Nephron progenitor cell (in vitro differentiated cells): ENCODE data around the gene SNTG2.
"Not testable (repeated sequence)": the region's sequence is repeated elsewhere in the genome, so short reads cannot be mapped to it uniquely, and the experiment has no call there.

Experiments used
- DNase-seq: peaks from one replicate; pipeline ENCODE4 v3.0.0; 2021
- H3K27ac Mint-ChIP-seq: 2 replicates; pipeline ENCODE4 v1.8.0; 2021; ENCODE audit warnings: mild to moderate bottlenecking, moderate library complexity, mixed read lengths
- H3K27me3 Mint-ChIP-seq: 2 replicates; pipeline ENCODE4 v1.8.0; 2021; ENCODE audit warnings: mild to moderate bottlenecking, low read depth, mixed read lengths; ENCODE audit not compliant: poor library complexity
- H3K36me3 Mint-ChIP-seq: 2 replicates; pipeline ENCODE4 v1.8.0; 2021; ENCODE audit warnings: low read depth, mixed read lengths
- H3K4me1 Mint-ChIP-seq: 2 replicates; pipeline ENCODE4 v1.8.0; 2021; ENCODE audit warnings: mixed read lengths
- H3K4me3 Mint-ChIP-seq: 2 replicates; pipeline ENCODE4 v1.8.0; 2021; ENCODE audit warnings: mild to moderate bottlenecking, moderate library complexity, mixed read lengths
- H3K9me3 Mint-ChIP-seq: 2 replicates; pipeline ENCODE4 v1.8.0; 2021; ENCODE audit warnings: mild to moderate bottlenecking, moderate library complexity, mixed read lengths
- TF ChIP-seq, protein P1 (sequence below): fragments of 200-600 bp; sonication (generic); IDR thresholded peaks from 2 replicates; pipeline ENCODE4 v1.5.0; 2021; ENCODE audit warnings: antibody characterized with exemption

Gene SNTG2

DNA sequence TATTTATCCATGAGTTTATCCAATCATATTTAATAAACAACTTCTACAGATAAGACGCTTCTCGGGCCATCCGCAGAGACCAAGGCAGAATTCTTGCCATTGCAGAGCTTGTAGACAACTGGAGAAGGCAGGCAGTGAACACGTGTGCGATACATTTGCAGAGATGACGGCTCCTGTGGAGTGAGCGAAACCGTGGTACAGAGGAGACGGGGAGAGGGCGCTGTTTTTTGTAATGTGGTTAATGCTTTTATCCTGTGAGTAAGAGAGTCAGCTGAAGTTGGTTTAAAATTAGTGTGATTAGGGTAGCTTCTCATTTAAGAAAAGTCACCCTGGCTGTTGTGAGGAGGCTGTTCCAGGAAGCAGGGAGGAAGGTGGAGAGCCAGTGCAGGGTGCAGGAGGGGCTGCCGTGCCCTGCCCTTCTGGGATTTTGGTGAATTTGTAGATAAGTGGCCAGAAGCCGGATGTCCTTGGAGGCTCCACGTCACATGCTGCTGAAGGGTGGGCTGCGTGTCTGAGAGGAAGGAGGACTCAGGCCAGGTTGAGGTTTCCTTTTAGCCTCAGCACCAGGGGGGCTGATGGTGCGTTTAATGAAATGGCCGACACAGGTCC lies 151.4 kb downstream of the SNTG2 start:
- H3K9me3 Mint-ChIP-seq = no peaks in the 10 kb centered on the region
- DNase-seq = no peak
- peak overlapping the region; percentile 69 for H3K27ac Mint-ChIP-seq
- H3K27me3 Mint-ChIP-seq = peaks cover 3% of the 10 kb centered on the region
- peaks cover 45% of the 10 kb centered on the region for H3K4me1 Mint-ChIP-seq
- H3K4me3 Mint-ChIP-seq = no peak overlapping the region
- H3K36me3 Mint-ChIP-seq = no peaks in the 10 kb centered on the region
- TF ChIP-seq, protein P1, sequence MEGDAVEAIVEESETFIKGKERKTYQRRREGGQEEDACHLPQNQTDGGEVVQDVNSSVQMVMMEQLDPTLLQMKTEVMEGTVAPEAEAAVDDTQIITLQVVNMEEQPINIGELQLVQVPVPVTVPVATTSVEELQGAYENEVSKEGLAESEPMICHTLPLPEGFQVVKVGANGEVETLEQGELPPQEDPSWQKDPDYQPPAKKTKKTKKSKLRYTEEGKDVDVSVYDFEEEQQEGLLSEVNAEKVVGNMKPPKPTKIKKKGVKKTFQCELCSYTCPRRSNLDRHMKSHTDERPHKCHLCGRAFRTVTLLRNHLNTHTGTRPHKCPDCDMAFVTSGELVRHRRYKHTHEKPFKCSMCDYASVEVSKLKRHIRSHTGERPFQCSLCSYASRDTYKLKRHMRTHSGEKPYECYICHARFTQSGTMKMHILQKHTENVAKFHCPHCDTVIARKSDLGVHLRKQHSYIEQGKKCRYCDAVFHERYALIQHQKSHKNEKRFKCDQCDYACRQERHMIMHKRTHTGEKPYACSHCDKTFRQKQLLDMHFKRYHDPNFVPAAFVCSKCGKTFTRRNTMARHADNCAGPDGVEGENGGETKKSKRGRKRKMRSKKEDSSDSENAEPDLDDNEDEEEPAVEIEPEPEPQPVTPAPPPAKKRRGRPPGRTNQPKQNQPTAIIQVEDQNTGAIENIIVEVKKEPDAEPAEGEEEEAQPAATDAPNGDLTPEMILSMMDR = no peak

DNA sequence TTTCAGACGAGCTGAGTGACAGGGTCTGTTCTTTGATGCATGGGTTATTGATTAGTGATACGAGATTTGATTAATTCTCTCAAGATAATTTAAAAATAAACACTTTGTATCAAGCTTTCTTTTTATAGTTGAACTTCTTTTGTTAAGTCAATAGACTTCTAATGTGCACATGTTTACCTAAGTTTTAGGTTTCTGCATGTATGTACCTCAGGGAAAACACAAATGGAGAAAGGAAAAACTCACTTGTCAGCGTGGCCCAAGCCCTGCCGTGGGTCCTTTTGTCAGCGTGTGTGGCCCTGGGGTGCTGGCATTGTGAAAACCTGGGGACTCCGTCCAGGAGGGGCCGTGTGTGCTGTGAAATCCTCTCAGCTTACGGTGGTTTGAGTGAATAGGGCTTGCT lies 153.7 kb downstream of the SNTG2 start:
- Mint-ChIP-seq H3K4me1 (peaks cover 24% of the 10 kb centered on the region), H3K4me3 (no peak overlapping the region), H3K27me3 (no peaks in the 10 kb centered on the region), H3K9me3 (no peaks in the 10 kb centered on the region), H3K36me3 (no peaks in the 10 kb centered on the region), H3K27ac (no peak overlapping the region)
- TF ChIP-seq, protein P1 = no peak
- no peak for DNase-seq

DNA sequence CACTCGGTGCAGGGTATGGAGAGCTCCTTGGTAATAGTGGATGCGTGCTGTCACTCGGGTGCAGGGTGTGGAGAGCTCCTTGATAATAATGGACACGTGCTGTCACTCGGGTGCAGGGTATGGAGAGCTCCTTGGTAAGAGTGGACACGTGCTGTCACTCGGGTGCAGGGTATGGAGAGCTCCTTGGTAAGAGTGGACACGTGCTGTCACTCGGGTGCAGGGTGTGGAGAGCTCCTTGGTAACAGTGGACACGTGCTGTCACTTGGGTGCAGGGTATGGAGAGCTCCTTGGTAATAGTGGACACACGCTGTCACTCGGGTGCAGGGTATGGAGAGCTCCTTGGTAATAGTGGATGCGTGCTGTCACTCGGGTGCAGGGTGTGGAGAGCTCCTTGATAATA lies 155.7 kb downstream of the SNTG2 start:
- not testable (repeated sequence) for H3K36me3 Mint-ChIP-seq, H3K27ac Mint-ChIP-seq, H3K9me3 Mint-ChIP-seq, H3K4me3 Mint-ChIP-seq, H3K27me3 Mint-ChIP-seq, DNase-seq
- peaks cover 16% of the 10 kb centered on the region for H3K4me1 Mint-ChIP-seq

DNA sequence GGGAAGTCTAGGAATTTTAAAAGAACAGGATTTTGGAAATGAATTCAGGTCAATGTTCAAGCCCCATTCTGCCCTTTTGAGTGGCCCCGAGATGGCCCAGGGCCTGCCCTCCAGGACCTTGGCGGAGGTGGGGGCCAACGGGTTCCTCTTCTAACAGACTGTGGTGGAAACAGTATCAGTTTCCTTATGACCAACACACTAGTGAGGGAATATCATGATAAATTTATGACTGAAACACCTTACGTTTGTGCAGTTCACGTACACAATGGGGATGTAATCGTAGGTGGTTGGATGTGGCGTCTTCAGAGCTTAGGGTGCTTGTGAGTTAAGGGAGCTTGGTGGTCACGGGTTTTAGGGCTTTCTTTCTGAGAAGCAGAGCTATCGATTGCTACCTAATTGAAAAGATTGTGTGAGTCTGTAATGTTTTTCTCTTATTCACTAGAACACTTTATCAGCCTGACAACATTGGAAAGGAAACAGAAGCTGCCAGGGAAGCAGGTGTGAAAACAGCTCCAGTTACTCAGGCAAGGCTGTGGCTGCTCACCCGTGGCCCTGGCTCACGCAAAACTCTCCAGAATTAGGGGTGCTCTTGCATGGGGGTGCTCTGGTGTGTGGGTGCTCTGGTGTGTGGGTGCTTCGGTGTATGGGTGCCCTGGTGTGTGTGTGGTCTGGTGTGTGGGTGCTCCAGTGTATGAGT lies 165.3 kb downstream of the SNTG2 start:
- H3K27ac Mint-ChIP-seq = peak overlapping the region; percentile 28
- H3K36me3 Mint-ChIP-seq = peaks cover 20% of the 10 kb centered on the region
- peaks cover 71% of the 10 kb centered on the region for H3K9me3 Mint-ChIP-seq
- peaks cover 3% of the 10 kb centered on the region for H3K27me3 Mint-ChIP-seq
- TF ChIP-seq, protein P1 = no peak
- DNase-seq = no peak
- peaks cover 17% of the 10 kb centered on the region for H3K4me1 Mint-ChIP-seq
- peak overlapping the region; percentile 4 for H3K4me3 Mint-ChIP-seq

DNA sequence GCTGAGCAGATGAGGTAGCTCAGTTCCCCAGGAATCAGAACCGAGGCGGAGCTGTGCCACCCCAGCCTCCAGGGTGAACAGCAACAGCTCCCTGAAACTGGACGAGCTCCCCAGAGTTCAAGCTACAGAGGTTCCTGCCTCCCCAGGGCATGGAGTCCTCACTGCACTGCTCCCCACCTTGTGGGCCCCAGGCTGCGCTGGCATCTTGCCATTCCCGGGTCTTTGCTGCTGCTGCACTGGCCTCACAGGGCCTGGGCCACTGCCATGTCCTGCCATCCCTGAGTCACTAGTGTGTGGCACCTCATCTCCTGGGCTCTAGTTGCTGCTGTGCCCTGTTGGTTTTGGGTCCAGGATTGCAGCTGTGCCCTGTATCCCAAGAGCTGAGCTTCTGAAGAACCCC lies 166.9 kb downstream of the SNTG2 start:
- H3K9me3 Mint-ChIP-seq = peaks cover 59% of the 10 kb centered on the region
- no peak overlapping the region for H3K27ac Mint-ChIP-seq
- DNase-seq = no peak
- peaks cover 7% of the 10 kb centered on the region for H3K27me3 Mint-ChIP-seq
- H3K4me3 Mint-ChIP-seq = no peak overlapping the region
- peaks cover 17% of the 10 kb centered on the region for H3K4me1 Mint-ChIP-seq
- TF ChIP-seq, protein P1 = no peak
- peaks cover 9% of the 10 kb centered on the region for H3K36me3 Mint-ChIP-seq

DNA sequence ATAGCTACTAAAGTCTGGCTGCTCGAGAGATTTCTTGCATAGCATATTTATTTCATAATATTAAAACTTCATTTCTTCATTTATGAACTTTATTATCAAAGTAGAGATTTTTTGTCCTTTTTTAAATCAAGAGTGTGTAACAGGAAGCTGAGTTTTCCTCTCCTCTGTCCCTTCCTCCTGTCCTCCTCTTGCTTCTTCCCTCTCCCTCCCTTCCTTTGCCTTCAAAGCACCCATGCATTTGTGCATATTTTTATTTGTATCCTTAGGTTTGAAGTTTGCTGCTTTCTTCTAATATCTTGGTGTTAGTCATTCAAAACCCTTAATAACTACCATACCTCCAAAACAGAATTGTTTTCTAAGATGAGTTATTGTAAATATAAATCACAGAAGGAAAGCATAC lies 174.6 kb downstream of the SNTG2 start:
- DNase-seq = no peak
- Mint-ChIP-seq H3K9me3 (no peaks in the 10 kb centered on the region), H3K36me3 (no peaks in the 10 kb centered on the region), H3K4me1 (no peaks in the 10 kb centered on the region), H3K27ac (no peak overlapping the region), H3K27me3 (peaks cover 15% of the 10 kb centered on the region), H3K4me3 (no peak overlapping the region)
- TF ChIP-seq, protein P1 = no peak
